Suprapubic skin (tissue), 4 donors: ENCODE data around the gene CPB1.

Experiments
- CTCF ChIP-seq, 2 donors: fragments of 200-600 bp in 1 of 2; fragments of 450-650 bp in 1 of 2; sonication (generic) in 1 of 2; IDR thresholded peaks; one replicate each; pipeline ENCODE4 v1.5.1; 2016 to 2019; ENCODE audit warnings: antibody characterized with exemption in 2 of 2, mild to moderate bottlenecking in 1 of 2, moderate library complexity in 1 of 2
- EP300 ChIP-seq: sonication (generic); formaldehyde crosslinking; IDR thresholded peaks from one replicate; pipeline ENCODE4 v1.6.1; 2017; ENCODE audit warnings: antibody characterized with exemption
- POLR2A ChIP-seq, 2 donors: fragments of 450-650 bp; IDR thresholded peaks; one replicate each; pipeline ENCODE4 v1.6.1; 2017; ENCODE audit warnings: antibody characterized with exemption in 2 of 2, mild to moderate bottlenecking in 2 of 2, moderate library complexity in 2 of 2
- POLR2AphosphoS5 ChIP-seq, 3 donors: sonication (generic); formaldehyde crosslinking; IDR thresholded peaks; one replicate each; pipeline ENCODE4 v1.6.1; 2017; ENCODE audit warnings: antibody characterized with exemption in 3 of 3

- no peak for TF ChIP-seq CTCF (IDR thresholded peaks at IDR 0.05)
- TF ChIP-seq POLR2A (IDR thresholded peaks at IDR 0.05): no peak
- no peak for TF ChIP-seq POLR2AphosphoS5 (IDR thresholded peaks at IDR 0.05)
- no peak for TF ChIP-seq EP300
Observed at GRCh38 chr3:148889828-148890227, 62.2 kb downstream of the CPB1 start.
